ENCODE measurements around the gene ATXN7L1. TPM values are rescaled to one million over a fixed set of nuclear protein-coding genes. Genes with fewer than 3 reads are reported as not detected.

Gene ATXN7L1
- total RNA-seq, 1 donor from 2014 or later, result 18.6 TPM

DNA sequence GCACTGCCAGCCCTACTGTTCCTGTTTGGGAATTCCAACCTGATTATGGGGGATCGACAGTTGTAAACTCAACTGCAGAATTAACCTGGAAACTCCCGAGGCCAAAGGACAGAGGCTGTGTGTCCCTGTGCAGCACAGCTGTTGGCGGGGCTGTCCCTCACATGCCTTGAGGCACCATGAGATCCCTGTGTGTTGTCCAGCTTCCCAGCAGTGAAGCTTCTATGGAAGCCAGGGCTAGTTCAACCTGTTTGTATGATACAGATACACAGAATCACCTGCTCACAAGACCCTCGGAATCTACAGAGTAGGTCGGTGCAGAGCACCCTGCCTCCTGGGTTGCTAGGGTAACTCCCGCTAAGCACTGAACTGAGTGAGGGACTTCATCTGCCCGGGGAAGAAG is 234.1 kb downstream of the ATXN7L1 start:
- Mint-ChIP-seq H3K4me3 (no peak overlapping the region), H3K27me3 (no peaks in the 10 kb centered on the region), H3K9me3 (no peaks in the 10 kb centered on the region), H3K27ac (no peak overlapping the region), H3K36me3 (ENCODE audit: low read depth) (peaks cover 75% of the 10 kb centered on the region), H3K4me1 (no peaks in the 10 kb centered on the region)
- intact Hi-C loops (cut with micrococcal nuclease), result no loop called here
- ChIA-PET POLR2A (no interaction called here), CTCF (no interaction called here)
- TF ChIP-seq, protein P1, sequence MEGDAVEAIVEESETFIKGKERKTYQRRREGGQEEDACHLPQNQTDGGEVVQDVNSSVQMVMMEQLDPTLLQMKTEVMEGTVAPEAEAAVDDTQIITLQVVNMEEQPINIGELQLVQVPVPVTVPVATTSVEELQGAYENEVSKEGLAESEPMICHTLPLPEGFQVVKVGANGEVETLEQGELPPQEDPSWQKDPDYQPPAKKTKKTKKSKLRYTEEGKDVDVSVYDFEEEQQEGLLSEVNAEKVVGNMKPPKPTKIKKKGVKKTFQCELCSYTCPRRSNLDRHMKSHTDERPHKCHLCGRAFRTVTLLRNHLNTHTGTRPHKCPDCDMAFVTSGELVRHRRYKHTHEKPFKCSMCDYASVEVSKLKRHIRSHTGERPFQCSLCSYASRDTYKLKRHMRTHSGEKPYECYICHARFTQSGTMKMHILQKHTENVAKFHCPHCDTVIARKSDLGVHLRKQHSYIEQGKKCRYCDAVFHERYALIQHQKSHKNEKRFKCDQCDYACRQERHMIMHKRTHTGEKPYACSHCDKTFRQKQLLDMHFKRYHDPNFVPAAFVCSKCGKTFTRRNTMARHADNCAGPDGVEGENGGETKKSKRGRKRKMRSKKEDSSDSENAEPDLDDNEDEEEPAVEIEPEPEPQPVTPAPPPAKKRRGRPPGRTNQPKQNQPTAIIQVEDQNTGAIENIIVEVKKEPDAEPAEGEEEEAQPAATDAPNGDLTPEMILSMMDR (IDR thresholded peaks at IDR 0.05), result no peak
- DNase-seq (no peak), ATAC-seq (ENCODE audit: low read depth) (no peak)

DNA sequence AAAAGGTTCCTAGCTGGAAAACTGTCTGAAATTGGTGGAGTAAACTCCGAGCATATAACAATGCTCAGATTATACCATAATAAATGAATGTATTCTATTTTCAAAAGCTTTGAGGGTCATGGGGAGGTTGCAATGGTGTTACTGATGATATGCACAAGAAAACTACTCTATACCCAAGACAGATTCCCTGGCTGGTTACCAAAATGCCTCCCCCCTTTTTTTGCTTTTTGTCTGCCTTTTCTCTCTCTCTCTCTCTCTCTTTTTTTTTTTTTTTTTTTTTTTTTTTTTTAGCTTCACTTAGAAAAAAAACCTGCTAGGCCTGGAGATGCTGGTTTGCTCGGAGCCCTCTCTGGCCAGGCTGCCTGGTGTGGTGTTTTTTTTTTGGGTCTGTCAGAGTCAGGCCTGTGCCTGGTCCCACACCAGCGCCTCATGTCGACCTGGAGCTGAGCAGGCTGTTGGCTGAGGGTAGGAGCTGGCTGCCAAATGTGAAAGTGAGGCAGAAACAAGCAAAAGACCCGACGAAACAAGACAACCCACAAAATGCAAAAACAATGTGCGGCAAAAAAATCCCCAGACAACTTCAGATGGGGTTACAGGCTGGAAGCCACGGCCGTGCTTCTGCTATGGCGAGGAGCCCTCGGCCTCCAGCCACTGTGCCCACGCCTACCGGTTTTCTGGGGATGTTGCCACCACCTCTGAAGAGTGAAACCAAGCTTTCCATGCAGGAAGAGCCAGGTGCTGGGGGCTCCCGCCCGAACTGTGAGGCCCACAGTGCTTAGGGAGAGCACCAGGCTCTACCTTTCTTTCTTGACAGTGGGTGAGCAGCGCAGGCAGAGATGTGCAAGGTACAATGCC is 235.2 kb downstream of the ATXN7L1 start:
- Mint-ChIP-seq H3K36me3 (ENCODE audit: low read depth) (peaks cover 81% of the 10 kb centered on the region), H3K27me3 (no peaks in the 10 kb centered on the region), H3K9me3 (no peaks in the 10 kb centered on the region), H3K4me3 (no peak overlapping the region), H3K4me1 (no peaks in the 10 kb centered on the region), H3K27ac (no peak overlapping the region)
- ChIA-PET CTCF (interaction anchor here (1.3 kb wide), 1 partner anchor 402 kb away, joined by 3 read pairs; no protein-coding TSS in a partner anchor), POLR2A (interaction anchor here (0.6 kb wide), 1 partner anchor 50 kb away, joined by 3 read pairs; no protein-coding TSS in a partner anchor)
- no peak for DNase-seq
- no peak for ATAC-seq (ENCODE audit: low read depth)
- TF ChIP-seq, protein P1 (IDR thresholded peaks at IDR 0.05), result no peak
- intact Hi-C loops (cut with micrococcal nuclease), result no loop called here

DNA sequence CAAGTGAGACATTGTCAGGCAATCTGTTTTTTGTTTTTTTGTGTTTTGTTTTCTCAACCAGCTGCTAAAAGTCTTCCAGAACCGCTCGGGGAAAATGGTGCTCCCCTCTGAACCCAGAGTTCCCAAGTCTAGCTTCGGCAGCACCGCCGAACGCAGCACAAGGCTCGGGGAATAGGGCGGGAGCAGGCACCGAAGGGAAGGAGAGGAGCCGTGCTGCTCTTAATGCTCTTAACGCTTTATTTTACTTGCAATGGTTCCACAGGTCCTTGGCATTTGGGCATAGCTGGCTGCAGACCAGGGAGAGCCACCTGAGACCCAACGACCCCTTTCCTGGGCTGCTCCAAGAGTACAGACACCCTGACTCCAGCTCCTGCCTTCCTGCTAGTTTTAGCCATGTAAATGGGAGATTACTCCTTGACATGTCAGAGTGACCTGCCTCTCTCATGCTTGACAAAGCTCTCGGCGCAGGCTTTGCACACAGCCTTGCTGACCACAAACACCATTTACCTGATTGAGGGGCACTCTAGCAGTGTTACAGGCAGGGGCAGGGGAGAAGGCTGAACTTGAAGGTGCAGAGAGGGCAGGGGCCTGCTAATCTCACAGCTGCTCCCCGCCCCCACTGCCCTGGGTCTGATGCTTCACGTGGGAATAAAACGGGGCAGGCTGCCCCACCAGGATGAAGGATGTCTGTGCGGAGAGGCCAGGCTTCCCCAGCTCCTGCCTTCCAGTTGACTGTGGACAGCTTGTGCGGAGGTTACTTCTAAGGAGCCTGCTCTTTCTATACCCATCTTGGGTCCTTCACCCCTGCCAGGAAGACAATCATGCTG is 236.5 kb downstream of the ATXN7L1 start:
- TF ChIP-seq, protein P1 (IDR thresholded peaks at IDR 0.05), result no peak

DNA sequence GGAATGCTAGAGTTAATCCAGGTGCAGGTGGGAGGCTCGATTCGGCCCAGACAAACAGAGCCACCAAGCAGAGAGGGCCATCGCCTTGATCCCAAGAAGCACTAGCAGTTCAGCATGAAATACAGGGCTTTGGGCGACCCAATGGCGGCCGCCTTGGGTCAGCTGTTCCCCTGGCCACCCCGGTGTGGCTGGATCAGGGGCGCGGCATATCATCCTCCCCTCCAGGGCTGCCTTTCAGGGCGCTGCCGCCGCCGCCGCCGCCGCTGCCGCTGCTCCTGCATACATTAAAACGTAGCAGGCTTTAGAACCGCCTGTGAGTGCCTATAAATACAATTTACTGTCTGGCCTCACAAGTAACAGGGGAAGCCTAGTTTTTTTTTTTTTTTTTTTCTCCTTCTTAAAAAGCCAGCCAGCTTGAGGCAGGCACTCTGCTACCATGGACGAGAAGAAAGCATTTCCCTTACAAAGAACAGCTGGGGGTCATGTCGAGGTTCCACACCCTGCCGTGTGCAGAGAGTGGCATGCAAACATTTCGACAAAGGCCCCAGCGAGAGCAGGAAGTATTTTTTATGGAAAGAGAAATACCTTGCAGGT is 237.4 kb downstream of the ATXN7L1 start:
- Mint-ChIP-seq H3K27me3 (no peaks in the 10 kb centered on the region), H3K36me3 (ENCODE audit: low read depth) (peaks cover 91% of the 10 kb centered on the region), H3K4me3 (no peak overlapping the region), H3K4me1 (no peaks in the 10 kb centered on the region), H3K27ac (no peak overlapping the region), H3K9me3 (no peaks in the 10 kb centered on the region)
- ChIA-PET CTCF (no interaction called here), POLR2A (no interaction called here)
- TF ChIP-seq, protein P1 (IDR thresholded peaks at IDR 0.05), result no peak
- DNase-seq, result no peak
- ATAC-seq (ENCODE audit: low read depth), result no peak
- intact Hi-C loops (cut with micrococcal nuclease), result no loop called here

More for the DNA sequence above, 236.5 kb downstream of the ATXN7L1 start:
- ChIA-PET POLR2A (no interaction called here), CTCF (no interaction called here)
- no peak for ATAC-seq (ENCODE audit: low read depth)
- no peak overlapping the region for H3K4me3 Mint-ChIP-seq
- intact Hi-C loops (cut with micrococcal nuclease), result no loop called here
- H3K36me3 Mint-ChIP-seq (ENCODE audit: low read depth), result peaks cover 91% of the 10 kb centered on the region
- no peaks in the 10 kb centered on the region for H3K27me3 Mint-ChIP-seq
- H3K4me1 Mint-ChIP-seq, result no peaks in the 10 kb centered on the region
- H3K9me3 Mint-ChIP-seq, result no peaks in the 10 kb centered on the region
- no peak overlapping the region for H3K27ac Mint-ChIP-seq
- no peak for DNase-seq

DNA sequence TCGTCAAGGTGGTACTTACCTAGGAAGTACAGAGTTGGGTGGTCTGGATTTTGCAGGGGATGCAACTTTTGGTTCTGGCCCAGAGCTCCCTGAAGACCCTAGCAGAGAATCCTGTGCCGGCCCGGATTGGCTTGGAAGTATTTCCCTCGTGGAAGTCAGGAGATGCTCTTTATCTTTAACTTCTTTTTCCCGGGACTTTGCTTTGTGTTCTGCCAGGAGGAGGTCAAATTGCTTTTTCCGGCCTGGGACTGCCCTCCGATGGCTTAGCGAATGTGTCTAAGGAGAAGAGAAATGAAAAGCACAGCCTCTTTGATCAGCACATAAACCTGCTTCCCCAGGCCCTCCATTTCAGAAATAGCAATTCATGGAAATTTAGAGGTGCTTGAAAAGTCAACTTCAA is 238.1 kb downstream of the ATXN7L1 start:
- Mint-ChIP-seq H3K4me3 (no peak overlapping the region), H3K9me3 (no peaks in the 10 kb centered on the region), H3K27me3 (no peaks in the 10 kb centered on the region), H3K27ac (no peak overlapping the region), H3K36me3 (ENCODE audit: low read depth) (peaks cover 91% of the 10 kb centered on the region), H3K4me1 (no peaks in the 10 kb centered on the region)
- ChIA-PET POLR2A (no interaction called here), CTCF (no interaction called here)
- no peak for ATAC-seq (ENCODE audit: low read depth)
- intact Hi-C loops (cut with micrococcal nuclease), result no loop called here
- DNase-seq, result no peak
- TF ChIP-seq, protein P1 (IDR thresholded peaks at IDR 0.05), result no peak

All from activated B cell treated with CpG ODN at 0.5 μM for 24 hours (primary cell).